RPMI7951 (cell line): Measurements from ENCODE around the gene OTOG. TPM values are rescaled to one million over a fixed set of nuclear protein-coding genes. Genes with fewer than 3 reads are reported as not detected.

Experiments used
- DNase-seq: peaks from one replicate; pipeline ENCODE4 v3.0.0-alpha.2; 2012; ENCODE audit warnings: low read depth
- total RNA-seq: library from RNA; depleted of rRNA; stranded (reverse); fragments of >200 nt; shearing (Covaris generic); gene quantifications from 2 replicates; pipeline ENCODE4 v1.2.3, GENCODE V29; 2014

Gene OTOG
- total RNA-seq, 1 experiment from 2014 or later = not detected

GRCh38 chr11:17631702-17632365 is 84.8 kb downstream of the OTOG start:
- no peak for DNase-seq

DNA sequence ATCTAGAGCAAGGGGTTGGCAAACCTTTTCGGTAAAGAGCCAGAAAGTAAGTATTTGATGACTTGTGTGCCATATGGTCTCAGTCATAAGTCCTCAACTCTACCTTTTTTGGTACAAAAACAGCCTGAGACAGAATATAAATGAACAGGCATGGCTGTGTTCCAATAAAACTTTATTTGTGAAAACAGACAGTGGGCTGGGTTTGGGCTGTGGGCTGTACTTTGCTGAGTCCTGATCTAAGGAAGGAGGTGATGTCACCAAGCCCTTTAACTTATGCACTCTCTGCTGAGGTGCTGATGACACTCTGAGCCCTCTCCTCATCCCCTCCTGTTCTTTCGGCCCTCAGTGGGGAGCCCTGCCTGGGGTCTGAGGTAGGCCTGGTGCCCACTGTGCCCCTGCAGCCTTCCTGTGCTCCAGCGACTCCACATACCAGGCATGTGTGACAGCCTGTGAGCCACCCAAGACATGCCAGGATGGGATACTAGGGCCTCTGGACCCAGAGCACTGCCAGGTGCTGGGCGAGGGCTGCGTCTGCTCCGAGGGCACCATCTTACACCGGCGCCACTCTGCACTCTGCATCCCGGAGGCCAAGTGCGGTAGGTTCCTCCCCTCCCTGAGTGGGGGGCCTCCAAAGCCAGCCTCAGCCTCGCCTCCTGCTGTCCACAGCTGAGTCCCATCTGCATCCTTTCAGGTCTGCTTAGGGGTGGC is 86.4 kb downstream of the OTOG start:
- DNase-seq = no peak

GRCh38 chr11:17633987-17634775 is 87.1 kb downstream of the OTOG start:
- DNase-seq = no peak

- no peak for DNase-seq
Measured at GRCh38 chr11:17634776-17635550, 87.9 kb downstream of the OTOG start.

GRCh38 chr11:17635551-17635938 is 88.5 kb downstream of the OTOG start:
- DNase-seq = no peak

- no peak for DNase-seq
Measured at GRCh38 chr11:17636721-17637120, 89.7 kb downstream of the OTOG start.

DNA sequence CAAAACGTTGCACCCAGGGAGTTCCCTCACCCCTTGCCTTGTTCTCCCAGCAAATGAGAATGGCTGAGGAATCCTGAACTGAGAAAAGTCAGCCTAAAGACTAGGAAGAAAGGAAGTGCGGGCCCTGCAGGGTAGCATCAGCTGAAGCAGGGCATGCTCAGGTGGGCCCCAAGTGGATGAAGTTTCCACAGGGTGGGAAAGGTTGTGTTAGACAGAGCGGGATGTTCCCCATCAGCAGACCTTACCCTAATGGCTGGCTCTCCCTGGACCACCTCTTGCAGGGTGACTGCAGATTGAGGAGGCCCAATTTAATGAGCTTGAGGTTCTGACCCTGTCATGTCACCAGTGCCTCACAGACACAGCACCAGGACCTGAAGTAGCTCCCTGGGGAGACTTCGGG is 90.8 kb downstream of the OTOG start:
- no peak for DNase-seq

- no peak for DNase-seq
Measured at GRCh38 chr11:17638311-17638710, 91.3 kb downstream of the OTOG start.

DNA sequence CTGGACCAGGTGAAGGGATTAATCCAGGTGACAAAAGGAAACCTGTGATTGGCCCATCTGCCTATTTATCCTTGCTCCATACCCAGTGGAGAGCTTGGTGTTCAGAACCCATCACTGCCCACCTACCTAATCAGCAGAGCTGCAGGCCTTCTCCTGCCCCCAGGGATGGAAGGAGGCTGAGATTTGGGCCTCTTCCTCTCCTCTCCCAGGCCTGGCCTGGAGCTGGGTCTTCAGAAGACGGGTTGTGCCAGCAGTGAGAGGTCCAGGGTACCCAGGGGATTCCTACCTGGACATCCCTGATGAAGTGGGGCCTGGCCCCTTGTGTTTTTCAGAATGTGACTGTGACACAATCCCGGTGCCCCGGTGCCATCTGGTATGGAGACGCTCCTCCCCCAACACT is 92.0 kb downstream of the OTOG start:
- no peak for DNase-seq

GRCh38 chr11:17639781-17640180 is 92.7 kb downstream of the OTOG start:
- no peak for DNase-seq

DNA sequence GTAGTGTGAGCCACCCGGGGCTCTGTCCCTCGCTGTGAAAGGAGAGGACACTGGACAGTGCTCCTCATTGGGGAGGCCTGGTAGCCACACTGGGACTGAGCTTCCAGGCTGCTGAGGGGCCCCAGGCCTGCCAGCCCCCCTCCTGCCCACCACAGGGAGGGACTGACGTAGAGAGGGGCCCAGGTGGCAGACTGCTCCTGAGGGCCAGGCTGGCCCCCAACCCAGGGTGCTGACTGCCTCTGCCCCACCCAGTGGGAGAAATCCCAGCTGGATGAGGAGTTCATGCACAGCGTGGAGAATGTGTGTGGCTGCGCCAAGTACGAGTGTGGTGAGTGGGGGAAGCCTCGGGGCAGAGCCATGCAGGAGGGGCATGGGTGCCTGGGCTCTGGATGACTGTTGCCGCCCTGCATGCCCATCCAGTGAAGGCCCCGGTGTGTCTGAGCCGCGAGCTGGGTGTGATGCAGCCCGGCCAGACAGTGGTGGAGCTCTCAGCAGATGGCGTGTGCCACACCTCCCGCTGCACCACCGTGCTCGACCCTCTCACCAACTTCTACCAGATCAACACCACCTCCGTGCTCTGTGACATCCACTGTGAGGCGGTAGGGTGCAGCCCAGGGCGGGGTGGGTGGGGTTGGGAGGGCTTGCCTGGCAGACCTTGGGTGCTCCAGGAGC is 93.6 kb downstream of the OTOG start:
- no peak for DNase-seq

DNA sequence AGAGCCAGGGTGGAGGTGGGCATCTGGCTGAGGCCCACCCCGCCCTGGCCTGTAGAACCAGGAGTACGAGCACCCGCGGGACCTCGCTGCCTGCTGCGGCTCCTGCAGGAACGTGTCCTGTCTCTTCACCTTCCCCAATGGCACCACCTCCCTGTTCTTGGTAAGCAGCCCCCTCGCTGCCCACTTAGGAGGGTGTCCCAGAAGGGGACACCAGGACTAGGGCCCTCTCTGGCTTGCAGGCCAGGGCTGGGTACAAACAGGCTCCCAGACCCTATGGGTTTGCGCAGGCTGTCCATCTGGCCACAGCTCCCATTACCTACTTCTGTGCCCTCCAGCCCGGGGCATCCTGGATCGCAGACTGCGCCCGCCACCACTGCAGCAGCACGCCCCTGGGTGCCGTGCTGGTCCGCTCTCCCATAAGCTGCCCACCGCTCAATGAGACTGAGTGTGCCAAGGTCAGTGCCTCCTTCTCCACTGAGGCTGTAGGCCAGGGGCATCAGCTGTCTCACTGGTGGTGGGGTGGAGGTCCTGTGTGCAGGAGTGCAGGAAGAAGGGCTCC is 94.8 kb downstream of the OTOG start:
- DNase-seq = no peak

DNA sequence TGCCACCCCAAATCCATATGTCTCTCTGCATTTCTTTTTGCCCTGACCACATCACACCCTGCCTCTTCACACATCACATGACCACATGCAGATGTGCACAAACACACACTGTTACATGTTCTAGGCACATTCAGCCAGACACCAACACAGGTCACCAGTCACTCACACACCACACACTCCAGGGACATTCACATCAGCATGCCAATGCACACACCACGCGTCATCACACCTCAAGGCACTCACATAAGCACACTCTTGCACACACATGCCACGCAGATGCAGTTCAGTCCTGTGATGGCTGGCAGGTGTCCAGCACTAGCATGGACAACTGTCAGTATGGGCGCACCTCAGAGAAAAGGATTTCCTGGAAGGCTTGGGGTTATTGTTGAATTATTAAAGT is 95.3 kb downstream of the OTOG start:
- DNase-seq = no peak

DNA sequence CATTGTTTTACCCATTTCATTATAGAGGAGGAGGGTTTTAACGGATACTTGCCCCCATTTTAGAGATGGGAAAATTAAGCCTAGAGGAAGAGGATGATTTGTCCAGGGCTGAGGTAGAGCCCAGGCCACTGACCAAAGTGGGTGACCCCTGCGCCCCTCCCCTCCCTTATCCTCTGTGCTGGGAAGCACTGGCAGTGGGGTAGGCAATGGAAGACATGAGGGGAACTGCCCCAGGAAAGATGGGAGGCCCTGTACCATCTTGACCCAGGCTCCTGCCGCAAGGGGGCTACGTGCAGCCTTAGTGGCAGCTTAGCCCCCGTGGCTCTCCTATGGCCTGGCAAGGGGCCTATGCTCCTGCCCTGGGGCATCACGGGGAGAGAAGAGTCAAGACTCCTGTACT is 95.9 kb downstream of the OTOG start:
- no peak for DNase-seq

- no peak for DNase-seq
Measured at GRCh38 chr11:17643506-17644405, 96.7 kb downstream of the OTOG start.

- DNase-seq = no peak
Measured at GRCh38 chr11:17645190-17645970, 98.3 kb downstream of the OTOG start.

DNA sequence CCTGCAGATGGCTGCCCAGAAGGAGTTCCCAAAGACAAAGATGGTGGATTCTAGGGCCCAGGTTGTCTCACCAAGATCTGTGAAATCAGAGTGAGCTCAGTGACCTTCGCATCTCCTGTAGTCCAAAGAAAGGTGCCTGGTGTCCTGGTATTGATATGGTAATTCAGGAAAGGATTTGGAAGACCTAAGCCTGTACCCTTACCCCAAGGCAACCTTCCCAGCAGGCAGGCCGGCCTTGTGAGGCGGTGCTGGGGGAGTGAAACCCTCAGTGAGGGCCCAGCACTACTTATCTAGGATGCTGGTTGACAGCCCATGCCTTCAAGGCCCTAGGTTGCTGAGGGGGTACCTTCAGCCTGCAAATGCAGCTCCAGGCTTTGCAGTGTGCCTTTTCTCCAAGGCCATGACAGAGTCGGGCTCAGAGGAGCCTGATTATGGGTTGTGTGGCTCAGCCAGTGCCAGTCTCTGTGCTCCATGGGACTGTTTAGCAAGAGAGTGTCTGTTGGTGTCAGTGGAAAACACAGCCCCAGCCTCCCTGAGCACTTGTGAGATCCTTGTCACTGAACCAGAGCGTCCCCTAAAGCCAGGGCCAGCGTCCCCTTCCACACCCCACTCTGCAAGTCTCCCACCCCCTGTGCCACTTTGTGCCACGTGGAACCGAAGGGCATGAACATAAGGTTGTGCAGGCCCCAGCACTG is 99.5 kb downstream of the OTOG start:
- no peak for DNase-seq

GRCh38 chr11:17648528-17648927 is 101.5 kb downstream of the OTOG start:
- no peak for DNase-seq

- DNase-seq = no peak
Measured at GRCh38 chr11:17649261-17649660, 102.2 kb downstream of the OTOG start.
